K562 (cell line): ENCODE measurements around the gene VENTX. TPM values are rescaled to one million over a fixed set of nuclear protein-coding genes. Genes with fewer than 3 reads are reported as not detected.
A peak's percentile ranks its signal among the peaks of the same experiment; 100 is the strongest.

ENCODE experiments used
- CCNT2 ChIP-seq: IDR thresholded peaks from 2 replicates; pipeline ENCODE4 v1.6.1; 2011; ENCODE audit warnings: borderline replicate concordance, low read depth, mild to moderate bottlenecking, moderate library complexity, mixed read lengths, low read length; ENCODE audit not compliant: insufficient read length; ENCODE audit errors: extremely low read depth
- COPS2 ChIP-seq: fragments of 450-650 bp; conservative IDR thresholded peaks from 2 replicates; pipeline ENCODE4 v1.6.1; 2016; ENCODE audit warnings: mild to moderate bottlenecking, moderate library complexity
- ETV5 ChIP-seq: sonication (generic); formaldehyde crosslinking; IDR thresholded peaks from 2 replicates; pipeline ENCODE4 v1.4.0; 2020; ENCODE audit warnings: low read depth, mild to moderate bottlenecking, missing genetic modification reagents
- FOXJ2 ChIP-seq: fragments of 200-800 bp; sonication (Bioruptor generic); IDR thresholded peaks from 2 replicates; pipeline ENCODE4 v1.6.1; 2016; ENCODE audit warnings: missing genetic modification characterization, missing compliant biosample characterization
- GMEB1 ChIP-seq: fragments of 250-450 bp; sonication (Bioruptor Pico); IDR thresholded peaks from 2 replicates; pipeline ENCODE4 v1.4.0; 2020; ENCODE audit warnings: mild to moderate bottlenecking
- MCM2 ChIP-seq: fragments of 450-650 bp; IDR thresholded peaks from 2 replicates; pipeline ENCODE4 v1.6.1; 2017; ENCODE audit warnings: low read depth, mild to moderate bottlenecking
- MNT ChIP-seq, 2 experiments: fragments of 450-650 bp; conservative IDR thresholded peaks; 2 replicates each; pipeline ENCODE4 v1.6.1; 2017; ENCODE audit warnings: mild to moderate bottlenecking in 2 of 2, moderate library complexity in 2 of 2
- POLR2G ChIP-seq: fragments of 200-400 bp; formaldehyde crosslinking; IDR thresholded peaks from 2 replicates; pipeline ENCODE4 v1.6.1; 2017; ENCODE audit warnings: low read depth, mild to moderate bottlenecking, antibody characterized with exemption, low read length, moderate library complexity
- polyA plus RNA-seq, 8 experiments: library from polyadenylated mRNA; depleted of rRNA in 4 of 8; stranded (reverse) in 5 of 8; unstranded in 3 of 8; fragments of >200 nt; fragmentation: Nextera tagmentation in 2 of 8; fragmentation: Illumina TruSeq in 1 of 8; extraction: Ambion mirVana in 2 of 8; extraction: Trizol in 1 of 8; gene quantifications; 2 replicates each; pipeline versions ENCODE4 v1.2.1 to v1.2.3, GENCODE V29; 2011 to 2014; ENCODE audit warnings: inconsistent platforms in 1 of 8, missing spikeins in 1 of 8
- total RNA-seq, 7 experiments: library from RNA; depleted of rRNA in 6 of 7; stranded (reverse); fragments of >200 nt in 6 of 7; fragmentation: Illumina TruSeq in 2 of 7; extraction: Trizol in 2 of 7; gene quantifications; 2 replicates each; pipeline versions ENCODE4 v1.2.1 to v1.2.3, GENCODE V29; 2011 to 2021; ENCODE audit warnings: low replicate concordance in 1 of 7

Gene VENTX
- total and polyA plus RNA-seq, 9 of the 15 experiments (the other 6 are each of a cell fraction or from before 2014, with no cell fraction given) = 0.07 to 0.70 (median 0.20) TPM; not detected in 1

- TF ChIP-seq POLR2G = peak; percentile 76
- TF ChIP-seq GMEB1 (CRISPR knock-in tag) = no peak
- no peak for TF ChIP-seq MNT (conservative IDR thresholded peaks at IDR 0.05)
- TF ChIP-seq ETV5 = no peak
- TF ChIP-seq MCM2 = no peak
- TF ChIP-seq COPS2 = no peak
- peak; percentile 15 for TF ChIP-seq CCNT2
- no peak for TF ChIP-seq FOXJ2 (tag)
Measured at GRCh38 chr10:133261726-133262325, 24.2 kb downstream of the VENTX start (continued).
